GM12878 (cell line): ENCODE data around the gene HERPUD1. TPM values are rescaled to one million over a fixed set of nuclear protein-coding genes. Genes with fewer than 3 reads are reported as not detected.

ENCODE experiments used
- ATAC-seq: fragments of 200-7000 bp; cut with Tn5 transposase; 3 replicates; pipeline ENCODE4 v1.9.1; 2020; ENCODE audit warnings: mild to moderate bottlenecking, moderate library complexity
- BruUV-seq: library from RNA; stranded (reverse); fragments of 400-500 nt; replicated peaks from 2 replicates; lab custom pipeline; 2021; lab: Mats Ljungman, UMichigan
- CTCF ChIA-PET: fragments of 300-600 bp; sonication (Branson Sonifier 250); formaldehyde crosslinking; extraction: SDS; loops from one replicate; lab custom pipeline; 2021; ENCODE audit warnings: inconsistent platforms; lab: Yijun Ruan, JAX
- POLR2A ChIA-PET: fragments of 350-600 bp; formaldehyde crosslinking; extraction: SDS; loops from one replicate; lab custom pipeline; 2021; ENCODE audit warnings: inconsistent platforms; lab: Charles Lee
- RAD21 ChIA-PET: fragments of 300-600 bp; sonication (Branson Sonifier 250); formaldehyde crosslinking; loops from one replicate; lab custom pipeline; 2023; ENCODE audit warnings: antibody characterized with exemption; ENCODE audit not compliant: unreplicated experiment; lab: Charles Lee
- SMC1A ChIA-PET: fragments of 300-600 bp; sonication (Branson Sonifier 250); formaldehyde crosslinking; loops from one replicate; lab custom pipeline; 2023; ENCODE audit not compliant: unreplicated experiment, uncharacterized antibody; lab: Charles Lee
- DNase-seq: peaks from one replicate; pipeline ENCODE4 v3.0.0-alpha.2; 2011; ENCODE audit warnings: low read depth, low spot score
- FAIRE-seq: peaks from 3 replicates; lab custom pipeline; 2011; peaks lifted over from hg19 to GRCh38; lab: Jason Lieb, UNC
- H2AFZ ChIP-seq: 2 replicates; pipeline ENCODE4 v1.6.0; 2011; ENCODE audit warnings: low read depth, low read length, control low read depth; ENCODE audit not compliant: control insufficient read depth
- H3K27ac ChIP-seq: 2 replicates; pipeline ENCODE4 v1.5.1; 2011; ENCODE audit warnings: control low read depth; ENCODE audit not compliant: control insufficient read depth, insufficient read depth
- H3K27me3 ChIP-seq, 2 experiments: replicated peaks in 1 of 2; 2 replicates each; pipeline versions ENCODE4 v1.6.0 to v1.6.1; 2011; ENCODE audit warnings: low read length in 1 of 2; ENCODE audit not compliant: control insufficient read depth in 2 of 2, insufficient read depth in 2 of 2
- H3K36me3 ChIP-seq, 2 experiments: 2 replicates each; pipeline ENCODE4 v1.5.1; 2011; ENCODE audit warnings: low read length in 1 of 2; ENCODE audit not compliant: control insufficient read depth in 2 of 2, insufficient read depth in 2 of 2
- H3K4me1 ChIP-seq: 2 replicates; pipeline ENCODE4 v1.6.1; 2011; ENCODE audit warnings: mild to moderate bottlenecking, low read length, moderate library complexity, mixed read lengths; ENCODE audit not compliant: control insufficient read depth, insufficient read depth
- H3K4me2 ChIP-seq: 2 replicates; pipeline ENCODE4 v1.6.0; 2011; ENCODE audit warnings: control low read depth; ENCODE audit not compliant: control insufficient read depth, insufficient read depth
- H3K4me3 ChIP-seq: fragments of 200-600 bp; sonication (generic); 2 replicates; pipeline ENCODE4 v1.5.1; 2016
- H3K79me2 ChIP-seq: 2 replicates; pipeline ENCODE4 v1.6.0; 2011; ENCODE audit warnings: low read length; ENCODE audit not compliant: control insufficient read depth, insufficient read depth
- H3K9ac ChIP-seq: 2 replicates; pipeline ENCODE4 v1.8.0; 2011; ENCODE audit warnings: low read length, control low read depth, mixed read lengths; ENCODE audit not compliant: control insufficient read depth, insufficient read depth
- H3K9me3 ChIP-seq: replicated peaks from 3 replicates; pipeline ENCODE4 v1.5.1; 2011; ENCODE audit warnings: mild to moderate bottlenecking, low read length; ENCODE audit not compliant: control insufficient read depth, insufficient read depth
- H4K20me1 ChIP-seq: 2 replicates; pipeline ENCODE4 v1.6.0; 2011; ENCODE audit not compliant: control insufficient read depth, insufficient read depth
- ASH2L ChIP-seq: fragments of 300-600, 200-600 bp; sonication (generic); IDR thresholded peaks from 2 replicates; pipeline ENCODE4 v1.6.1; 2017; ENCODE audit warnings: low read depth, mild to moderate bottlenecking, borderline replicate concordance
- BACH1 ChIP-seq: fragments of 450-650 bp; IDR thresholded peaks from 2 replicates; pipeline ENCODE4 v1.6.1; 2017; ENCODE audit warnings: mild to moderate bottlenecking, borderline replicate concordance
- EED ChIP-seq: sonication (generic); IDR thresholded peaks from 2 replicates; pipeline ENCODE4 v1.6.1; 2016; ENCODE audit warnings: antibody characterized with exemption, low read depth
- ESRRA ChIP-seq: IDR thresholded peaks from 2 replicates; pipeline ENCODE4 v1.6.1; 2012; ENCODE audit warnings: mild to moderate bottlenecking, low read length, improper control_type of control experiment
- HCFC1 ChIP-seq: fragments of 150-350 bp; IDR thresholded peaks from 2 replicates; pipeline ENCODE4 v1.6.1; 2014; ENCODE audit warnings: low read length
- KLF5 ChIP-seq: fragments of 450-650 bp; IDR thresholded peaks from 2 replicates; pipeline ENCODE4 v1.6.1; 2014; ENCODE audit warnings: mild to moderate bottlenecking; ENCODE audit not compliant: partially characterized antibody
- PAX8 ChIP-seq: fragments of 450-650 bp; IDR thresholded peaks from 2 replicates; pipeline ENCODE4 v1.6.1; 2017; ENCODE audit warnings: mild to moderate bottlenecking, moderate library complexity
- SIN3A ChIP-seq: IDR thresholded peaks from 2 replicates; pipeline ENCODE4 v1.6.1; 2012; ENCODE audit warnings: low read depth, low read length, improper control_type of control experiment
- SPI1 ChIP-seq: IDR thresholded peaks from 2 replicates; pipeline ENCODE4 v1.6.1; 2011; ENCODE audit warnings: low read depth, mild to moderate bottlenecking, low read length, moderate library complexity, borderline replicate concordance; ENCODE audit not compliant: insufficient read depth
- TBL1XR1 ChIP-seq: IDR thresholded peaks from 2 replicates; pipeline ENCODE4 v1.6.1; 2012; ENCODE audit warnings: low read depth, low read length, improper control_type of control experiment
- TCF7 ChIP-seq: IDR thresholded peaks from 2 replicates; pipeline ENCODE4 v1.6.1; 2014; ENCODE audit warnings: antibody characterized with exemption, borderline replicate concordance
- ZNF384 ChIP-seq: IDR thresholded peaks from 2 replicates; pipeline ENCODE4 v1.6.1; 2012; ENCODE audit warnings: low read depth, mild to moderate bottlenecking, low read length, improper control_type of control experiment, borderline replicate concordance
- WGBS: methylation state at CpG from one replicate; pipeline ENCODE4 v1.1.6; 2016; ENCODE audit warnings: low lambda C conversion rate; ENCODE audit not compliant: insufficient replicate concordance, insufficient coverage; ENCODE audit errors: missing lambda C conversion rate; 5-methylcytosine and 5-hydroxymethylcytosine counted together
- in situ Hi-C: fragments of 300-500 bp; cut with MboI; formaldehyde crosslinking; loops from 9 replicates; pipeline ENCODE4 v1.14.3; 2018; ENCODE audit warnings: mixed read lengths
- intact Hi-C: fragments of 100-400 bp; cut with micrococcal nuclease; formaldehyde crosslinking; loops from one replicate; pipeline ENCODE4 v1.14.2; 2022; ENCODE audit not compliant: unreplicated experiment
- polyA plus RNA-seq, 11 experiments: library from polyadenylated mRNA; depleted of rRNA in 4 of 11; unstranded in 6 of 11; stranded (reverse) in 5 of 11; fragments of >200 nt; fragmentation: Nextera tagmentation in 4 of 11; fragmentation: Illumina TruSeq in 1 of 11; extraction: Ambion mirVana in 4 of 11; extraction: Trizol in 1 of 11; gene quantifications; 1 replicate in 1 of 11; 2 replicates in 10 of 11; pipeline versions ENCODE4 v1.2.1 to v1.2.3, GENCODE V29; 2011 to 2016; ENCODE audit warnings: inconsistent platforms in 2 of 11, missing spikeins in 2 of 11, low read depth in 1 of 11
- total RNA-seq, 4 experiments: library from RNA; depleted of rRNA in 3 of 4; stranded (reverse); fragments of >200 nt in 3 of 4; fragmentation: Illumina TruSeq in 1 of 4; extraction: Trizol in 1 of 4; gene quantifications; 2 replicates each; pipeline versions ENCODE4 v1.2.1 to v1.2.3, GENCODE V29; 2013 to 2021
- TF ChIP-seq, protein P1 (sequence below): IDR thresholded peaks from 2 replicates; pipeline ENCODE4 v1.6.1; 2011; ENCODE audit warnings: borderline replicate concordance, low read depth, mild to moderate bottlenecking, moderate library complexity, mixed read lengths, low read length; ENCODE audit not compliant: insufficient read depth; ENCODE audit errors: extremely low read length
- TF ChIP-seq, protein P2 (sequence below): fragments of 450-650 bp; conservative IDR thresholded peaks from 2 replicates; pipeline ENCODE4 v1.6.1; 2017; ENCODE audit warnings: mild to moderate bottlenecking, moderate library complexity
- TF ChIP-seq, protein P3 (sequence below): IDR thresholded peaks from 2 replicates; pipeline ENCODE4 v1.6.1; 2011; ENCODE audit warnings: low read depth, mild to moderate bottlenecking, low read length, moderate library complexity, borderline replicate concordance; ENCODE audit errors: extremely low read depth

The HERPUD1 gene
- total and polyA plus RNA-seq, 10 of the 15 experiments (the other 5 are each of a cell fraction or from before 2014, with no cell fraction given), result 32.6 to 212 (median 122) TPM

DNA sequence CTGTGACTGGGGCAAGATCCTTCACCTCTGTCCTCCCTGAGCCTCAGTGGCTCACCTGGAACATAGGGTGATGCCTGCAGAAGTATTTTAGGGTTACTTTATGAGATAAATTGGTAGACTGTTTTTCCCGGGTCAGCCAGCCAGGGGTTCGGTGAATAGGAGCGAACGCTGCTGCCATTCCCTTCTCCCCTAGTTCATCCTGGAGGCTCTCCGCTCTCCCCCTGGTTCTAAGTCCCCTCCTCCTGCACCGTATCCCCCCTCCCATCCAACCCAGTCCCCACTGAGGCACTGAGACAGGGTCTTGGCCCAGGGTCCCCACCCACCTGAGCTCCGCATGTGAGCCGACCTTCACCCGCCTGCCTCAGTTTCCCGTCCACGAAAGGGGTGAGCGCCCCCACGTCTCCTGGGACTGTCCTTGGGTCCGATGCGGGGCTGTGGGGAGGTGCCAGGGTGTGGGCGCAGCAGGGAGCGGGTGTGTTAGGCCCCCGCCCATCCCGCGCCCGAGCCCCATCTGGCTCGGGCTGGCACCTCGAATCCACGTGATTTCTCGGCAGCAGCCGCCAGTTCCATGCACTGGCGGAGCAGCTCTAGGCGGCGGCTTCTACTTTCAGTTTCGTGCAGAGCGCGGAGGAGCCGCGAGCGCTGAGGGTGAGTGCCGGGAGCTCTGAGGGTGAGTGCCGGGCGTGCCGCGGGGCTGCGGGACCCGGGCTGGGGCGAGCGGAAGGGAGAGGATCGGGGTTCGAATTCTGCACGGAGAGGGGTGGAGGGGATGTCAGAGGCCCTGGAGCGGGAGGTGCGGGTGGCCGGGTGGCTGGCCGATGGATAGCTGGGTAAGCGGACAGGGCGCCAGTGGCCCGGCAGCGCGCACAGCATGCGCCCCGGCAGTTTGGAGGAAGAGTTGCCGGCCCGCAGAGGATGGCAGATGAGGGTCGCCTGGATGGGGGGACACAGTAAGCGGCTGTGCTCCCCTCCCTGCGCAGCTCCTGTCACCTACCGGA lies 57.3 kb downstream of the HERPUD1 start, which contains the start of gene NLRC5:
TSS of gene NLRC5 (plus strand) at position 610 of the 998 bp plus-strand sequence. CDS start 31,156 bp downstream, outside the sequence.
- in situ Hi-C loops (no loop called here), intact Hi-C loops (loop anchor here (1.0 kb wide), 1 partner anchor 18 kb away; no protein-coding TSS in a partner anchor)
- Histone ChIP-seq H2AFZ (peak within 1 kb of the TSS; percentile 83), H4K20me1 (no peaks in the 10 kb centered on the region), H3K27me3 (no peaks in the 10 kb centered on the region), H3K36me3 (no peaks in the 10 kb centered on the region), H3K9ac (peak within 1 kb of the TSS; percentile 88), H3K79me2 (peaks cover 69% of the 10 kb centered on the region), H3K9me3 (no peaks in the 10 kb centered on the region), H3K4me2 (peak within 1 kb of the TSS; percentile 98), H3K27ac (peak within 1 kb of the TSS; percentile 88), H3K4me1 (peaks cover 32% of the 10 kb centered on the region), H3K4me3 (peak within 1 kb of the TSS; percentile 79)
- BruUV-seq, result TSS peak; percentile 60
- SMC1A ChIA-PET, result interaction anchor here (2.4 to 31.6 kb wide), 5 partner anchors 9 to 56 kb away, joined by 12 to 604 read pairs (median 111); partner anchors contain the start of gene CETP
- CTCF ChIA-PET, result interaction anchor here (0.6 to 19.4 kb wide), 12 partner anchors 8 to 57 kb away, joined by 3 to 420 read pairs (median 6); partner anchors contain the start of gene CETP
- POLR2A ChIA-PET, result interaction anchor here (1.2 to 15.9 kb wide), 8 partner anchors 7 to 56 kb away, joined by 4 to 343 read pairs (median 48); no protein-coding TSS in a partner anchor
- FAIRE-seq (no peak), DNase-seq (no peak), ATAC-seq (peak; percentile 83)
- RAD21 ChIA-PET, result interaction anchor here (0.7 to 22.4 kb wide), 9 partner anchors 9 to 130 kb away, joined by 3 to 473 read pairs (median 11); partner anchors contain the start of gene CETP
- 2% methylated on average over 58 of the region's 64 CpGs for WGBS
- TF ChIP-seq TBL1XR1 (0 out of 2 replicates have a peak, but pooled peaks have one; percentile 49), ESRRA (no peak), ZNF384 (no peak), BACH1 (0 out of 2 replicates have a peak, but pooled peaks have one; percentile 37), KLF5 (no peak), EED (no peak), SPI1 (no peak), ASH2L (peak; percentile 96), PAX8 (no peak), TCF7 (no peak), HCFC1 (no peak), SIN3A (peak; percentile 52)
- TF ChIP-seq, protein P1, sequence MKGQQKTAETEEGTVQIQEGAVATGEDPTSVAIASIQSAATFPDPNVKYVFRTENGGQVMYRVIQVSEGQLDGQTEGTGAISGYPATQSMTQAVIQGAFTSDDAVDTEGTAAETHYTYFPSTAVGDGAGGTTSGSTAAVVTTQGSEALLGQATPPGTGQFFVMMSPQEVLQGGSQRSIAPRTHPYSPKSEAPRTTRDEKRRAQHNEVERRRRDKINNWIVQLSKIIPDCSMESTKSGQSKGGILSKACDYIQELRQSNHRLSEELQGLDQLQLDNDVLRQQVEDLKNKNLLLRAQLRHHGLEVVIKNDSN, result peak; percentile 49
- TF ChIP-seq, protein P2, sequence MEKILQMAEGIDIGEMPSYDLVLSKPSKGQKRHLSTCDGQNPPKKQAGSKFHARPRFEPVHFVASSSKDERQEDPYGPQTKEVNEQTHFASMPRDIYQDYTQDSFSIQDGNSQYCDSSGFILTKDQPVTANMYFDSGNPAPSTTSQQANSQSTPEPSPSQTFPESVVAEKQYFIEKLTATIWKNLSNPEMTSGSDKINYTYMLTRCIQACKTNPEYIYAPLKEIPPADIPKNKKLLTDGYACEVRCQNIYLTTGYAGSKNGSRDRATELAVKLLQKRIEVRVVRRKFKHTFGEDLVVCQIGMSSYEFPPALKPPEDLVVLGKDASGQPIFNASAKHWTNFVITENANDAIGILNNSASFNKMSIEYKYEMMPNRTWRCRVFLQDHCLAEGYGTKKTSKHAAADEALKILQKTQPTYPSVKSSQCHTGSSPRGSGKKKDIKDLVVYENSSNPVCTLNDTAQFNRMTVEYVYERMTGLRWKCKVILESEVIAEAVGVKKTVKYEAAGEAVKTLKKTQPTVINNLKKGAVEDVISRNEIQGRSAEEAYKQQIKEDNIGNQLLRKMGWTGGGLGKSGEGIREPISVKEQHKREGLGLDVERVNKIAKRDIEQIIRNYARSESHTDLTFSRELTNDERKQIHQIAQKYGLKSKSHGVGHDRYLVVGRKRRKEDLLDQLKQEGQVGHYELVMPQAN, result peak; percentile 47; the same call in 1 of the 2 replicates
- TF ChIP-seq, protein P3, sequence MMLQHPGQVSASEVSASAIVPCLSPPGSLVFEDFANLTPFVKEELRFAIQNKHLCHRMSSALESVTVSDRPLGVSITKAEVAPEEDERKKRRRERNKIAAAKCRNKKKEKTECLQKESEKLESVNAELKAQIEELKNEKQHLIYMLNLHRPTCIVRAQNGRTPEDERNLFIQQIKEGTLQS, result no peak
